HEK293T (cell line): ENCODE data around the gene TRIM44.

Experiments used
- FOXM1 ChIP-seq: fragments of 450-650 bp; IDR thresholded peaks from 2 replicates; pipeline ENCODE4 v1.6.1; 2017; ENCODE audit warnings: mild to moderate bottlenecking, borderline replicate concordance
- L3MBTL2 ChIP-seq: fragments of 450-650 bp; conservative IDR thresholded peaks from 2 replicates; pipeline ENCODE4 v1.6.1; 2016; ENCODE audit warnings: mild to moderate bottlenecking
- LEF1 ChIP-seq: fragments of 450-650 bp; IDR thresholded peaks from 2 replicates; pipeline ENCODE4 v1.6.1; 2017; ENCODE audit warnings: mild to moderate bottlenecking, borderline replicate concordance

DNA sequence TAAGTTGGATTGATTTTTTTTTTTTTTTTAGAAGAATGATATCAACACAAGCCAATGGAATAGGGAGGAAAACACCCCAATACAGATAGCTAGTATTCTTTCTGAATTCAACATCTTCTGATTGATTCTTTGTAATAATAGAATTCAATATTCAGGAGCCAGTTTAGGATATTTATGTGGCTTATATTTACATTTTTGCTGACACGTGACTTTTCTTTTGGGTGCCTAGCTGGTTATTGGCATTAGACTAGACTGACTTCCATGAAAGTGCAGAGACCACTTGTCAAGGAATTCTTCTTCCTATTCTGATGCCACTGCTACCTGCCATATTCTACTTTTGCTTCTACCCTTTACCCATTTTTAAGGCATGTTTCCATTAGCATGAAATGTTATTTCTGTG is 16.4 kb downstream of the TRIM44 start:
- TF ChIP-seq FOXM1 (no peak), LEF1 (no peak), L3MBTL2 (no peak)
